ENCODE results near the gene MOXD1. TPM values are rescaled to one million over a fixed set of nuclear protein-coding genes. Genes with fewer than 3 reads are reported as not detected.

Gene MOXD1
- polyA plus RNA-seq, 1 donor (not counting 4 experiments of a cell fraction or from before 2014, with no cell fraction given) = 2.7 TPM

DNA sequence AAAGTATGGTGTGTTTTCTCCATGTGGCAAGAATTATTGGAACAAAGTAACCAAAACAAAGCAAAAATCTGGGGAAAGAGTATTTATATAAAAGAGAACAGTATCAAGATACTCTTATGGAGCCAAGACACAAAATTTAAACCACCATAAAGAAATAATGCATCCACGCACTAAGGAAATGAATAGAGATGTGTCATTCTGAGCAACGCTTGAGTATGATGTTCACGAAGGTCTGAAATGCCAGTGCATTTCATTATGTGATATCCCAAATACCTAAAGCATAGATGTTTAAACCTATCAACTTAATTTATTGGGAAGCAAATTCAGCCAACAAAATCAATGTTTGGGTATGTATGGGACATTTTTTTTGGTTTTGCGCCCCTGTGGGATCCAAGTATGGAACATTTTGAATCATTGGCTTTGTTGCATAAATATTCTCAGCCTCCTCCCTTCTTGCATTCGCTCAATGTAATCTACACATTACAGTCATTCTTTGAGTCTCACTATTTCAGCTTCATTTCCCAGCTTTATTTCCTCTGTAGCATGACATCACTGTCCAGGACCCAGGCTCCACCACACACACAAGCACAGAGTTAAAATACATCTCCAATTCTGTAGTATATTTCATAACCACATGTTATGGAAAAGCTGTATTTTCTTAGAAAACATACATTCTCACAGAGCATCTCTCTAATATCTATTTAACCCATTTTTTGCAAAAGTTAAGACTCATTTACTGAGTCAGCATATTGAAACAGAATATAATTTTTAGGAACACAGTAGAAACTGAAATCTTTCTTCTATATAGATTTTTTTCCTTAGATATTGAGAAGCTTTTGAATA lies 11.6 kb upstream of the MOXD1 start:
- peak; percentile 41 for FAIRE-seq
- Histone ChIP-seq H3K4me3 (ENCODE audit: control insufficient read depth in 2 of 3, extremely low read depth in 1 of 3, insufficient read depth in 2 of 3, low read depth in 1 of 3, low read length in 3 of 3) (no peak overlapping the region), H3K36me3 (ENCODE audit: control insufficient read depth in 2 of 2, extremely low read depth in 1 of 2, insufficient read depth in 2 of 2, low read length in 2 of 2) (no peaks in the 10 kb centered on the region), H3K27ac (ENCODE audit: control insufficient read depth, insufficient read depth, low read length) (no peak overlapping the region), H2AFZ (ENCODE audit: control insufficient read depth, low read length) (no peak overlapping the region), H3K9me3 (ENCODE audit: control insufficient read depth, low read depth, low read length) (no peaks in the 10 kb centered on the region), H3K9ac (ENCODE audit: control insufficient read depth, extremely low read depth, insufficient read depth, low read length) (no peak overlapping the region), H4K20me1 (ENCODE audit: control insufficient read depth, extremely low read depth, insufficient read depth, low read length) (no peaks in the 10 kb centered on the region), H3K9me1 (ENCODE audit: control insufficient read depth, extremely low read depth, insufficient read depth, low read length) (no peaks in the 10 kb centered on the region), H3K4me2 (ENCODE audit: control insufficient read depth, extremely low read depth, insufficient read depth, low read depth, low read length) (no peak overlapping the region), H3K79me2 (ENCODE audit: control insufficient read depth, insufficient read depth, low read length) (no peaks in the 10 kb centered on the region), H3K27me3 (ENCODE audit: control insufficient read depth, extremely low read depth, insufficient read depth, low read length) (no peaks in the 10 kb centered on the region), H3K4me1 (ENCODE audit: control insufficient read depth, extremely low read depth, insufficient read depth, low read length) (no peaks in the 10 kb centered on the region)
- TF ChIP-seq CTCF (optimal IDR thresholded peaks at IDR 0.05 in 1 of 3, IDR thresholded peaks at IDR 0.05 in 1 of 3, conservative IDR thresholded peaks at IDR 0.05 in 1 of 3; ENCODE audit: extremely low read depth in 1 of 3, insufficient read depth in 2 of 3, low read length in 3 of 3) (no peak), EZH2 (IDR thresholded peaks at IDR 0.05; ENCODE audit: low read length) (no peak)
- dilution Hi-C loops (cut with MboI; ENCODE audit: extremely low pct_ligation_motif_present, low sequenced_read_pairs) = no loop called here
- DNase-seq (ENCODE audit: low read depth, low spot score) = no peak

DNA sequence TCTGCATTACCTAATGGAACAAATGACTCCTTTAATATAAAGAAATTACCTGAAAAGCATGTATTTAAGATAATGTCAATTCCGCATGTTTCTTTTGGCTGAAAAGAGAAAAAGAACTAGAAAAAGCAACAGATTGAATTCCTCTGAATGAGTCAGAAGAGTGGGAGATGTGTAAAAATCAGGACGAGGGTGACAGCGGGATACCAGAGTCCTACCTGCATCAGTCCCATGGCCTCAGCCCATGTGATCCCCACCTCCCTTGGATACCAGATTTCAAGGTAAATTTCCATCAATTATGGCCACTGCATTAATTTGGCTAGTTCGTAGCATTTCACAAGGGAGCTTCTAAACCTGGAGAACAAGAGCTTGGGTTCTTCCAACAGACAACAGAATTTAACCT lies 10.0 kb upstream of the MOXD1 start:
- Histone ChIP-seq H3K36me3 (ENCODE audit: control insufficient read depth in 2 of 2, extremely low read depth in 1 of 2, insufficient read depth in 2 of 2, low read length in 2 of 2) (no peaks in the 10 kb centered on the region), H4K20me1 (ENCODE audit: control insufficient read depth, extremely low read depth, insufficient read depth, low read length) (no peaks in the 10 kb centered on the region), H2AFZ (ENCODE audit: control insufficient read depth, low read length) (no peak overlapping the region), H3K27me3 (ENCODE audit: control insufficient read depth, extremely low read depth, insufficient read depth, low read length) (no peaks in the 10 kb centered on the region), H3K27ac (ENCODE audit: control insufficient read depth, insufficient read depth, low read length) (no peak overlapping the region), H3K79me2 (ENCODE audit: control insufficient read depth, insufficient read depth, low read length) (no peaks in the 10 kb centered on the region), H3K4me3 (ENCODE audit: control insufficient read depth in 2 of 3, extremely low read depth in 1 of 3, insufficient read depth in 2 of 3, low read depth in 1 of 3, low read length in 3 of 3) (no peak overlapping the region), H3K4me1 (ENCODE audit: control insufficient read depth, extremely low read depth, insufficient read depth, low read length) (no peaks in the 10 kb centered on the region), H3K4me2 (ENCODE audit: control insufficient read depth, extremely low read depth, insufficient read depth, low read depth, low read length) (no peak overlapping the region), H3K9ac (ENCODE audit: control insufficient read depth, extremely low read depth, insufficient read depth, low read length) (no peak overlapping the region), H3K9me1 (ENCODE audit: control insufficient read depth, extremely low read depth, insufficient read depth, low read length) (no peaks in the 10 kb centered on the region), H3K9me3 (ENCODE audit: control insufficient read depth, low read depth, low read length) (no peaks in the 10 kb centered on the region)
- DNase-seq (ENCODE audit: low read depth, low spot score) = no peak
- dilution Hi-C loops (cut with MboI; ENCODE audit: extremely low pct_ligation_motif_present, low sequenced_read_pairs) = no loop called here
- TF ChIP-seq CTCF (optimal IDR thresholded peaks at IDR 0.05 in 1 of 3, IDR thresholded peaks at IDR 0.05 in 1 of 3, conservative IDR thresholded peaks at IDR 0.05 in 1 of 3; ENCODE audit: extremely low read depth in 1 of 3, insufficient read depth in 2 of 3, low read length in 3 of 3) (no peak), EZH2 (IDR thresholded peaks at IDR 0.05; ENCODE audit: low read length) (no peak)
- no peak for FAIRE-seq

Measured in keratinocyte (primary cell).